Glutamatergic neuron (in vitro differentiated cells): ENCODE measurements around the gene C1QTNF3. TPM values are rescaled to one million over a fixed set of nuclear protein-coding genes. Genes with fewer than 3 reads are reported as not detected.

ENCODE experiments used
- DNase-seq: peaks from one replicate; pipeline ENCODE4 v3.0.0; 2022
- H3K27ac Mint-ChIP-seq: one replicate; pipeline ENCODE4 v1.8.0; 2020; ENCODE audit warnings: mild to moderate bottlenecking, mixed read lengths, inconsistent platforms; ENCODE audit not compliant: unreplicated experiment
- H3K27me3 Mint-ChIP-seq: one replicate; pipeline ENCODE4 v1.8.0; 2020; ENCODE audit warnings: mild to moderate bottlenecking, moderate library complexity, mixed read lengths, inconsistent platforms; ENCODE audit not compliant: unreplicated experiment
- H3K36me3 Mint-ChIP-seq: one replicate; pipeline ENCODE4 v1.8.0; 2020; ENCODE audit warnings: mild to moderate bottlenecking, mixed read lengths, inconsistent platforms; ENCODE audit not compliant: unreplicated experiment
- H3K4me1 Mint-ChIP-seq: one replicate; pipeline ENCODE4 v1.8.0; 2020; ENCODE audit warnings: mild to moderate bottlenecking, low read depth, mixed read lengths, inconsistent platforms; ENCODE audit not compliant: unreplicated experiment
- H3K4me3 Mint-ChIP-seq: one replicate; pipeline ENCODE4 v1.8.0; 2020; ENCODE audit warnings: mild to moderate bottlenecking, mixed read lengths, inconsistent platforms; ENCODE audit not compliant: unreplicated experiment
- H3K9me3 Mint-ChIP-seq: one replicate; pipeline ENCODE4 v1.8.0; 2020; ENCODE audit warnings: mild to moderate bottlenecking, moderate library complexity, mixed read lengths, inconsistent platforms; ENCODE audit not compliant: unreplicated experiment
- CTCF ChIP-seq: fragments of 200-600 bp; sonication (generic); IDR thresholded peaks from one replicate; pipeline ENCODE4 v1.5.0; 2021; ENCODE audit not compliant: partially characterized antibody, unreplicated experiment
- total RNA-seq: library from RNA; stranded (reverse); fragmentation: NEBNext Ultra II Directional; extraction: Animal tissue kit (Norgen Biotek cat#: 25700); gene quantifications from one replicate; pipeline ENCODE4 v1.2.1, GENCODE V29; 2021; ENCODE audit not compliant: unreplicated experiment

Gene C1QTNF3
- total RNA-seq, 1 donor from 2014 or later: 9.0 TPM

- Mint-ChIP-seq H3K27ac (no peak overlapping the region), H3K4me1 (peaks cover 11% of the 10 kb centered on the region), H3K9me3 (peaks cover 4% of the 10 kb centered on the region), H3K27me3 (peaks cover 3% of the 10 kb centered on the region), H3K36me3 (no peaks in the 10 kb centered on the region), H3K4me3 (peak overlapping the region; percentile 63)
- TF ChIP-seq CTCF: no peak
- DNase-seq: no peak
Measured at GRCh38 chr5:34026089-34026761, 16.8 kb downstream of the C1QTNF3 start.

GRCh38 chr5:34022121-34022705 lies 20.8 kb downstream of the C1QTNF3 start:
- peaks cover 2% of the 10 kb centered on the region for H3K9me3 Mint-ChIP-seq
- no peak for TF ChIP-seq CTCF
- no peaks in the 10 kb centered on the region for H3K36me3 Mint-ChIP-seq
- peaks cover 11% of the 10 kb centered on the region for H3K4me1 Mint-ChIP-seq
- no peak overlapping the region for H3K27ac Mint-ChIP-seq
- peaks cover 3% of the 10 kb centered on the region for H3K27me3 Mint-ChIP-seq
- no peak for DNase-seq
- no peak overlapping the region for H3K4me3 Mint-ChIP-seq

GRCh38 chr5:34021334-34021733 lies 21.7 kb downstream of the C1QTNF3 start:
- Mint-ChIP-seq H3K27me3 (peaks cover 3% of the 10 kb centered on the region), H3K9me3 (peaks cover 2% of the 10 kb centered on the region), H3K27ac (no peak overlapping the region), H3K4me1 (peaks cover 11% of the 10 kb centered on the region), H3K36me3 (no peaks in the 10 kb centered on the region), H3K4me3 (no peak overlapping the region)
- DNase-seq: no peak
- no peak for TF ChIP-seq CTCF

GRCh38 chr5:34020726-34021125 lies 22.3 kb downstream of the C1QTNF3 start:
- no peaks in the 10 kb centered on the region for H3K36me3 Mint-ChIP-seq
- H3K9me3 Mint-ChIP-seq: peaks cover 2% of the 10 kb centered on the region
- no peaks in the 10 kb centered on the region for H3K27me3 Mint-ChIP-seq
- H3K4me1 Mint-ChIP-seq: peaks cover 6% of the 10 kb centered on the region
- no peak overlapping the region for H3K4me3 Mint-ChIP-seq
- no peak for TF ChIP-seq CTCF
- no peak overlapping the region for H3K27ac Mint-ChIP-seq
- DNase-seq: no peak

GRCh38 chr5:34017254-34017653 lies 25.8 kb downstream of the C1QTNF3 start:
- Mint-ChIP-seq H3K4me1 (no peaks in the 10 kb centered on the region), H3K27ac (no peak overlapping the region), H3K36me3 (no peaks in the 10 kb centered on the region), H3K27me3 (no peaks in the 10 kb centered on the region), H3K9me3 (peaks cover 2% of the 10 kb centered on the region), H3K4me3 (no peak overlapping the region)
- TF ChIP-seq CTCF: no peak
- no peak for DNase-seq
